Calu3 (cell line): ENCODE data around the gene ARHGEF4. TPM values are rescaled to one million over a fixed set of nuclear protein-coding genes. Genes with fewer than 3 reads are reported as not detected.

Source experiments
- Bru-seq: library from RNA; stranded (reverse); fragments of 400-500 nt; gene quantifications from one replicate; lab custom pipeline; 2021; lab: Mats Ljungman, UMichigan
- BruChase-seq, 2 experiments: library from RNA; stranded (reverse); fragments of 400-500 nt; gene quantifications; one replicate each; lab custom pipeline; 2021; lab: Mats Ljungman, UMichigan
- BruUV-seq: library from RNA; stranded (reverse); fragments of 400-500 nt; replicated peaks from 2 replicates; lab custom pipeline; 2021; lab: Mats Ljungman, UMichigan
- CTCF ChIA-PET: fragments of 300-600 bp; sonication (Branson Sonifier 250); formaldehyde crosslinking; loops from one replicate; lab custom pipeline; 2022; ENCODE audit warnings: antibody characterized with exemption; lab: Charles Lee
- DNase-seq: peaks from one replicate; pipeline ENCODE4 v3.0.0; 2022
- H3K27ac Mint-ChIP-seq: one replicate; pipeline ENCODE4 v1.8.0; 2022; ENCODE audit warnings: mixed read lengths; ENCODE audit not compliant: unreplicated experiment
- H3K27me3 Mint-ChIP-seq: one replicate; pipeline ENCODE4 v1.8.0; 2022; ENCODE audit warnings: mixed read lengths; ENCODE audit not compliant: unreplicated experiment
- H3K36me3 Mint-ChIP-seq: one replicate; pipeline ENCODE4 v1.8.0; 2022; ENCODE audit warnings: mild to moderate bottlenecking, moderate library complexity, mixed read lengths; ENCODE audit not compliant: insufficient read depth, unreplicated experiment
- H3K4me1 Mint-ChIP-seq: one replicate; pipeline ENCODE4 v1.8.0; 2022; ENCODE audit warnings: mild to moderate bottlenecking, low read depth, mixed read lengths; ENCODE audit not compliant: unreplicated experiment
- H3K4me3 Mint-ChIP-seq: one replicate; pipeline ENCODE4 v1.8.0; 2022; ENCODE audit warnings: mild to moderate bottlenecking, low read depth, moderate library complexity, mixed read lengths; ENCODE audit not compliant: unreplicated experiment
- H3K9me3 Mint-ChIP-seq: one replicate; pipeline ENCODE4 v1.8.0; 2022; ENCODE audit warnings: low read depth, mixed read lengths; ENCODE audit not compliant: unreplicated experiment
- intact Hi-C: fragments of 100-400 bp; cut with micrococcal nuclease; formaldehyde crosslinking; loops from one replicate; pipeline ENCODE4 v1.10.0; 2022; ENCODE audit not compliant: unreplicated experiment
- long read RNA-seq: library from polyadenylated mRNA; stranded (forward); transcript quantifications from one replicate; pipeline ENCODE4 v2.0.0, GENCODE V29; 2022
- total RNA-seq: library from RNA; stranded (reverse); gene quantifications from 2 replicates; pipeline ENCODE4 v1.2.3, GENCODE V29; 2022
- TF ChIP-seq, protein P1 (sequence below): fragments of 200-600 bp; IDR thresholded peaks from one replicate; pipeline ENCODE4 v1.8.0; 2022; ENCODE audit warnings: antibody characterized with exemption; ENCODE audit not compliant: unreplicated experiment

Gene ARHGEF4, protein sequence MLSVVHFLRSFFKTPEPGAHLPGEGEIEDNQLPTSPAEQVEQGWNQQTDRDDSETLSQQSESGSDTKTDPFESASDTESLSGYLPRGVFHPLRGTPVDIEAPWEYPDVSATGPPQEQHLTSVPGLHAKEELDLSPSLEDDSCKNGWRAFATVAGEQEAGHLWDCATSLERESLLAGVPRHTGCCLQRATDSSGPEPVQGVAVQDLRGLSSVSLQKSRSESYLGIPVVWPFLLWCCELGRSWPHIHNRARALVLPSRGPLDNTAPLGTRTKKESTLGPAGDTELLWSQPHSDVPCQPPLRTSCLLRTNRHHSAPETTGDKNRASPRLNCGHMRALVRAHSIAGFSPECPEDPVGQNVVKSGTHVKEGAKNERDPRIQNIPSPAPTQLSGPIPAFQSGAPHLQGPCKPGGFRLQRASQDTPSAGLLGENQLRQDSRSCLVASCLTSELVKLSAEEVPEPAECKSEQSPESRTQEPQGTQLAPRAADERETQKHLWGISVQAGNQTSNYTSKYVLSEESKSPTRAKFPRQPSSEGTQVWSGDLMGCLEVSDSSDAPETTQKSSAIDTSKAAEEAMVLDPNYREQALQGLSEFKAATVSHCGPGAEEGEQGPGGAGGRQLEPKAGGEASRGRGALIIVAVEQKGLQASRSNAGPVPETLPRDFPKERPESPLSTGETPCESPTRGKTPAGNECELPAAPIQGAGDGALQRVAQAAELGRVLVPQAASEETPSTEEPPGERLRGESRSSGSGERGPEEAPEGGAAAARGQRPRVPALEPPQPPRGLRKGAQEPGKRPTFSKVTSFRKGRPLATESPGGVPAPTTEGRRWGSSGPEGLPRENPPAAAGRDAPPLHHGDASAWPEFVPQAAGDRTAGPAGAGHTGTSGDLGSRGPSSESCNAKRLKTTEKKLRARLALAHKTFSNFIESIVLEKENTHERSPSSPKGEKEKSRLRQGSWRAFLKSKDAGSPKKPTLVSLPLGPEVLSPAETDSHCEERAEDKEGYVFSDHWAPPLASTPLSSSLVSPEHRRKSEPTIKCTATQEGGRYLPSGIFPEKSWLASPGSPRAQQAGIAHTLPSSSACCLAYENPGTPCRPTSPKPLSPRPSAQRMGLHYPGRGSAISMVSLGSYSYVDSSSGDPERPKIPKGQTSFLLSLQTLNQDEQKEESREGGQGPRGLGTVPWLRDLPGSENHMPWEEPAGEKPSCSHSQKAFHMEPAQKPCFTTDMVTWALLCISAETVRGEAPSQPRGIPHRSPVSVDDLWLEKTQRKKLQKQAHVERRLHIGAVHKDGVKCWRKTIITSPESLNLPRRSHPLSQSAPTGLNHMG (N-terminal part only)
- total RNA-seq, result 5.9 and 8.8 TPM in 2 replicates
- percentile 39 among the genes with signal in this experiment for Bru-seq, nascent RNA
- BruChase-seq, experiment 1, labeled RNA remaining after a 6-hour chase, result percentile 32 among the genes with signal in this experiment
- percentile 35 among the genes with signal in this experiment for BruChase-seq, experiment 2, labeled RNA remaining after a 2-hour chase
- long read RNA-seq, partial matches to known transcripts, result 2 of 7 reads
- long read RNA-seq, other reads (novel, unspliced or antisense), result 5 of 7 reads

DNA sequence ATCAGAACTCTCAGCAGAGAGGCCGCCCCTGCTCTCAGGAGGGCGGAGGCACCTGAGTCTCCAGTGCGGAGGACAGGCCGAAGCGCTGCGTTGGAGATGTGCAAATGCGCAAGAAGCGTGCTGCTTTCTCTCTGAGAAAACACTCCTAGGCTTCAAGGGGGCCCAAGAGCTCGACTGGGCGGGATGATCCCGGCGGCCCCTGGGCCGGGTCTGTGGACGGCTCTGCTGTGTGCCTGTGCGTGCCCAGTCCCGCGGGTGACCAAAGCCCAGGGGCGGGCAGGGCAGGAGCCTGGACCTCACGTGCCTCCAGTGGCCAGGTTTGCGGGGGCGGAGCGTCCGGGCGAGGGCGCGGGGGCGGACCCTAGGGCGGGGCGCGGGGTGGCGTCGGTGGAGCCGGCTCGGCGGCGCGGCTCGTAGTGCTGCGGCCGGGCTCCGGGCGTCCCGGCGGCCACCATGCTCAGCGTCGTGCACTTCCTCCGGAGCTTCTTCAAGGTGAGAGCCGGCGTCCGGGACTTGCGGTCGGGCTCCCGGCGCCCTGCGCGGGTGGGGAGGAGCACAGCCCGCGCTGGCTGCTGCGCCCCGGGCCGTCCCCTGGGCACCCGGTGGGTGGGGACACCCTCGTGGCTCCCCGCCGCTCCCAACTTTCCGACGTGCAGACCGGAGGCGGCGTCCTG is at the start of gene ARHGEF4:
TSS of gene ARHGEF4 (plus strand) at position 414 of the 674 bp plus-strand sequence. CDS start at position 454, 40 bp downstream.
- no TSS peak for BruUV-seq
- intact Hi-C loops, result no loop called here

DNA sequence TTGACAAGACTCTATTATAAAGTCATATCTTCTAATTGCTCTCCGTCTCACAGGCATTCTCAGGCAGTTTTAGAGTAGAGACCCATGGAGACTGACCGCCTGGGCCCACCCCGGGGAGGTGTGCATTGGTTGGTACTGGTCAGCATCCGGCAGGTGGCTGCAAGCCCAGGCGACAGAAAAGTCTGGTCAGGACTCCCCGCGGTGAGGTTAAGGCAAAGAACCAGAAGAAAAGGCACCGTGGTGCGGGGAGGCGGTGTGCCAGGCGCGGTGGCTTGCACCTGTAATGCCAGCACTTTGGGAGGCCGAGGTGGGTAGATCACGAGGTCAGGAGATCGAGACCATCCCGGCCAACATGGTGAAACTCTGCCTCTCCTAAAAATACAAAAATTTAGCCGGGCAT is 48.9 kb upstream of the ARHGEF4 start:
- BruUV-seq, result no TSS peak
- Mint-ChIP-seq H3K4me3 (no peak overlapping the region), H3K9me3 (no peaks in the 10 kb centered on the region), H3K27ac (no peak overlapping the region), H3K4me1 (no peaks in the 10 kb centered on the region), H3K36me3 (no peaks in the 10 kb centered on the region), H3K27me3 (peaks cover 44% of the 10 kb centered on the region)
- CTCF ChIA-PET, result no interaction called here
- DNase-seq, result no peak
- intact Hi-C loops, result no loop called here
- TF ChIP-seq, protein P1, sequence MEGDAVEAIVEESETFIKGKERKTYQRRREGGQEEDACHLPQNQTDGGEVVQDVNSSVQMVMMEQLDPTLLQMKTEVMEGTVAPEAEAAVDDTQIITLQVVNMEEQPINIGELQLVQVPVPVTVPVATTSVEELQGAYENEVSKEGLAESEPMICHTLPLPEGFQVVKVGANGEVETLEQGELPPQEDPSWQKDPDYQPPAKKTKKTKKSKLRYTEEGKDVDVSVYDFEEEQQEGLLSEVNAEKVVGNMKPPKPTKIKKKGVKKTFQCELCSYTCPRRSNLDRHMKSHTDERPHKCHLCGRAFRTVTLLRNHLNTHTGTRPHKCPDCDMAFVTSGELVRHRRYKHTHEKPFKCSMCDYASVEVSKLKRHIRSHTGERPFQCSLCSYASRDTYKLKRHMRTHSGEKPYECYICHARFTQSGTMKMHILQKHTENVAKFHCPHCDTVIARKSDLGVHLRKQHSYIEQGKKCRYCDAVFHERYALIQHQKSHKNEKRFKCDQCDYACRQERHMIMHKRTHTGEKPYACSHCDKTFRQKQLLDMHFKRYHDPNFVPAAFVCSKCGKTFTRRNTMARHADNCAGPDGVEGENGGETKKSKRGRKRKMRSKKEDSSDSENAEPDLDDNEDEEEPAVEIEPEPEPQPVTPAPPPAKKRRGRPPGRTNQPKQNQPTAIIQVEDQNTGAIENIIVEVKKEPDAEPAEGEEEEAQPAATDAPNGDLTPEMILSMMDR, result no peak

More for the DNA sequence above, at the start of gene ARHGEF4:
- Mint-ChIP-seq H3K4me3 (peak within 1 kb of the TSS; percentile 84), H3K27me3 (peaks cover 13% of the 10 kb centered on the region), H3K9me3 (no peaks in the 10 kb centered on the region), H3K36me3 (peaks cover 16% of the 10 kb centered on the region), H3K27ac (no peak within 1 kb of the TSS), H3K4me1 (peaks cover 7% of the 10 kb centered on the region)
- DNase-seq, result peak; percentile 87
- CTCF ChIA-PET, result interaction anchor here (0.6 to 1.4 kb wide), 3 partner anchors 12 to 39 kb away, joined by 3 to 4 read pairs (median 4); no protein-coding TSS in a partner anchor
- TF ChIP-seq, protein P1, result no peak

DNA sequence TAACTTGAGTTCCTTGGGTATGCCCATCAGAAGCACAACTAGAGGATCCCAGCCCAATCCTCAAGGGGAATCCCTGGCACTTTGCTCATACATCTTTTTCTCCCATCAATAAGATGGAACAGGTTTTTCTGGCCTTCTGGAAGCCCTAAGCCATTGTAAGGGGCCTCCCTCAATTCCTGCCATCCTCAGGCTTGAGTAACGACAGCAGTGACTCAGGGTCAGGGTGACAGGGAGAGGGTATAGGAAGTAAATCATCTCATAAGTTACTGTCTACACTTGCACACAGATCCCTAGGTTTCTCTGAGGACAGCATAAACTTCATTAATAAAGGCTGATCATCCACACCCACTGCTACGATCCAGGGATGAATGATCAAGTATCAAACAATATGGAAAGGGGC is 46.4 kb upstream of the ARHGEF4 start:
- BruUV-seq, result no TSS peak
- intact Hi-C loops, result no loop called here
- Mint-ChIP-seq H3K4me3 (no peak overlapping the region), H3K4me1 (no peaks in the 10 kb centered on the region), H3K27me3 (peaks cover 29% of the 10 kb centered on the region), H3K36me3 (no peaks in the 10 kb centered on the region), H3K27ac (no peak overlapping the region), H3K9me3 (no peaks in the 10 kb centered on the region)
- TF ChIP-seq, protein P1, result no peak
- DNase-seq, result no peak
- CTCF ChIA-PET, result no interaction called here
